SH-SY5Y (cell line): ENCODE measurements around the gene MGP.

Experiments used
- GATA2 ChIP-seq: IDR thresholded peaks from 2 replicates; pipeline ENCODE4 v1.6.1; 2011; ENCODE audit warnings: mild to moderate bottlenecking, low read depth, low read length
- GATA3 ChIP-seq: IDR thresholded peaks from 2 replicates; pipeline ENCODE4 v1.6.1; 2011; ENCODE audit warnings: low read depth, mild to moderate bottlenecking, low read length, moderate library complexity

DNA sequence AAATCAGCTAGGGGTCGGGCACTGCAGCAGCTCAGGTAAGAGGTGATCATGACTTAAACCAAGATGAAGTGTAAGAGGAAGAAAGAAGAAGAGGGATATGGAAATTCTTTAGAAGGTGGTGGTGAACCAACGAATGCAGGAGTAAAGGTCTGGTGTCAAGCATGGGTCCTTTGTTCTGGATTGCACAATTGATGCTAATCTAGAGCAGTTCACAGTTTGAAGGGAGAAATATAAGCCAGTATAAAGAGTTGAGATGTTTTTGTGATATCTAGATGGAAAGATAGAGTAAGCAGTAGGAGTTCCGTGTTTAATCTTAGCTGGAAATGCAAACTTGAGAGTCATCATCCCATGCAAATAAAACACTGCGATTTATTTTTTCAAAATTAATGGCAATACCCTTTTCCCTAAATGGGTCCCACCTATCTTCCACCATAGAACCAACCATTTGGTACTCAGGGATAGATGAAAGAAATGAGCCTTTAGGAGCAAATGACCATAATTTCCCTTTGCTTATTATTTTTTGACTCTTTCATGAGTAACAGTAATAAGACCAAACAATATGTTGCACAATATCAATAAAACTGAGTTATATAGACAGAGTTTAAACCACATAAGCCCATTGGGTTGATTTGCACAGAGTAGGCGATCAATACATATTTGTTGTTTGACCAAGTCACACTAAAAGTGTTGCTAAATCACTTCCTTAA, 15.0 kb upstream of the MGP start:
- no peak for TF ChIP-seq GATA2
- no peak for TF ChIP-seq GATA3
